ENCODE data around the gene BMAL1.

BMAL1 gene

DNA sequence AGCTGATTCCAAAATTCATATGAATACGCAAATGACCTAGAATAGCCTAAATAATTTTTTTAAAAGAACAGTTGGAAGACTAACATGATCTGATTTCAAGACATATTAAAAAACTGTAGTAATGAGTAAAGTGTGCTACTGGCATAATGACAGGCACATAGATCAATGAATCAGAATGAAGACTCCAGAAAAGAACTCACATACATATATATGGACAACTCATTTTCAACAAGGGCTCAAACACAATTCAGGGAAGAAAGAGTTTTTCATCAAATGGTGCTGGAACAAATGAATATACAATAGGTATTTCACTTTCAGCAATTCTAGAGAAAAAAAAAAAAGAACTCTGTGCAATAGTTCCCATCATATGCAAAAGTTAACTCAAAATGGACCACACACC is 151.7 kb downstream of the BMAL1 start:
- H3K9me2 ChIP-seq (ENCODE audit: low read depth, low read length): no peaks in the 10 kb centered on the region
- peaks cover 8% of the 10 kb centered on the region for H3K9me3 ChIP-seq (ENCODE audit: low read length)
- no peaks in the 10 kb centered on the region for H4K20me1 ChIP-seq (ENCODE audit: insufficient read depth, low read length)
- no peak overlapping the region for H2AFZ ChIP-seq (ENCODE audit: low read length)
- H3K4me1 ChIP-seq (ENCODE audit: insufficient read depth, low read length, severe bottlenecking): no peaks in the 10 kb centered on the region
- H3K4me2 ChIP-seq (ENCODE audit: low read length): no peak overlapping the region
- no peak overlapping the region for H3K4me3 ChIP-seq (ENCODE audit: low read depth, low read length, poor library complexity, severe bottlenecking)
- H3K27me3 ChIP-seq (ENCODE audit: insufficient read depth, low read length): no peaks in the 10 kb centered on the region
- H3K9ac ChIP-seq (ENCODE audit: low read length): no peak overlapping the region
- no peaks in the 10 kb centered on the region for H3F3A ChIP-seq (ENCODE audit: insufficient read depth, low read length)
- no peak overlapping the region for H3K27ac ChIP-seq (ENCODE audit: low read depth, low read length, poor library complexity, severe bottlenecking)
- no peak for TF ChIP-seq EZH2 (IDR thresholded peaks at IDR 0.05; ENCODE audit: borderline replicate concordance, low read length)
- TF ChIP-seq, protein P1, sequence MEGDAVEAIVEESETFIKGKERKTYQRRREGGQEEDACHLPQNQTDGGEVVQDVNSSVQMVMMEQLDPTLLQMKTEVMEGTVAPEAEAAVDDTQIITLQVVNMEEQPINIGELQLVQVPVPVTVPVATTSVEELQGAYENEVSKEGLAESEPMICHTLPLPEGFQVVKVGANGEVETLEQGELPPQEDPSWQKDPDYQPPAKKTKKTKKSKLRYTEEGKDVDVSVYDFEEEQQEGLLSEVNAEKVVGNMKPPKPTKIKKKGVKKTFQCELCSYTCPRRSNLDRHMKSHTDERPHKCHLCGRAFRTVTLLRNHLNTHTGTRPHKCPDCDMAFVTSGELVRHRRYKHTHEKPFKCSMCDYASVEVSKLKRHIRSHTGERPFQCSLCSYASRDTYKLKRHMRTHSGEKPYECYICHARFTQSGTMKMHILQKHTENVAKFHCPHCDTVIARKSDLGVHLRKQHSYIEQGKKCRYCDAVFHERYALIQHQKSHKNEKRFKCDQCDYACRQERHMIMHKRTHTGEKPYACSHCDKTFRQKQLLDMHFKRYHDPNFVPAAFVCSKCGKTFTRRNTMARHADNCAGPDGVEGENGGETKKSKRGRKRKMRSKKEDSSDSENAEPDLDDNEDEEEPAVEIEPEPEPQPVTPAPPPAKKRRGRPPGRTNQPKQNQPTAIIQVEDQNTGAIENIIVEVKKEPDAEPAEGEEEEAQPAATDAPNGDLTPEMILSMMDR (IDR thresholded peaks at IDR 0.05; ENCODE audit: low read length): no peak
- no peaks in the 10 kb centered on the region for H3K36me3 ChIP-seq (ENCODE audit: insufficient read depth, low read length)
- H3K79me2 ChIP-seq (ENCODE audit: insufficient read depth, low read length): peaks cover 11% of the 10 kb centered on the region

DNA sequence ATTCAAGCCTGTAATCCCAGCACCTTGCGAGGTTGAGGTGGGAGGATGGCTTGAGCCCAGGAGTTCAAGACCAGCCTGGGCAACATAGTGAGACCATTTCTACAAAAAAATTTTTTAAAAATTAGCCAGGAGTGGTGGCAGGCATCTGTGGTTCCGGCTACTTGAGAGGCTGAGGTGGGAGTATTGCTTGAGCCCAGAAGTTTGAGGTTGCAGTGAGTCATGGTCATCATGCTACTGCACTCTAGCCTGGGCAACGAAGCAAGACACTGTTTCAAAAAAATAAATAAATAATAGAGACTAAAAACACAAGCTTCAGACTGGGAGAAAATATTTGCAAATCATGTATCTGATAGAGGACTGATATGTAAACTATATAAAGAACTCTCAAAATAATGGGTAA is 152.2 kb downstream of the BMAL1 start:
- Histone ChIP-seq H3K27me3 (ENCODE audit: insufficient read depth, low read length) (no peaks in the 10 kb centered on the region), H2AFZ (ENCODE audit: low read length) (no peak overlapping the region), H3K36me3 (ENCODE audit: insufficient read depth, low read length) (no peaks in the 10 kb centered on the region), H3K9me3 (ENCODE audit: low read length) (peaks cover 8% of the 10 kb centered on the region), H3K79me2 (ENCODE audit: insufficient read depth, low read length) (peaks cover 11% of the 10 kb centered on the region), H3K9me2 (ENCODE audit: low read depth, low read length) (no peaks in the 10 kb centered on the region), H3K4me3 (ENCODE audit: low read depth, low read length, poor library complexity, severe bottlenecking) (no peak overlapping the region), H3K27ac (ENCODE audit: low read depth, low read length, poor library complexity, severe bottlenecking) (no peak overlapping the region), H3K9ac (ENCODE audit: low read length) (no peak overlapping the region), H4K20me1 (ENCODE audit: insufficient read depth, low read length) (no peaks in the 10 kb centered on the region), H3K4me1 (ENCODE audit: insufficient read depth, low read length, severe bottlenecking) (no peaks in the 10 kb centered on the region), H3F3A (ENCODE audit: insufficient read depth, low read length) (no peaks in the 10 kb centered on the region), H3K4me2 (ENCODE audit: low read length) (no peak overlapping the region)
- TF ChIP-seq EZH2 (IDR thresholded peaks at IDR 0.05; ENCODE audit: borderline replicate concordance, low read length): no peak
- TF ChIP-seq, protein P1 (IDR thresholded peaks at IDR 0.05; ENCODE audit: low read length): no peak

DNA sequence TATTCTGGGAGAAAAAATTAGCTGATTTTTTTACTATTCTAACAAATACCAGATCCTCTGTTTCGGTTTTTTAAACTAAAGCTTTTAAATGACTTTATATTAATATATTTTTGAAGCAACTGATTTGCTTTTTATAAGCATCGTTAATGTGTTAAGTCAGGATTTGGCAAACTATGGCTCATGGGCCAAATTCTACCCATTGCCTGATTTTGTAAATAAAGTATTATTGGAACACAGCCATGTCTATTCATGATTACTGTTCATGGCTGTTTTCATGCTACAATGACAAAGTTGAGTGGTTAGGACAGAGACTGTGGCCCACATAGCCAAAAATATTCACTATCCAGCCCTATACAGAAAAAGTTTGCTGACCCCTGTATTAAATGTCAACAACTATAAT is 155.8 kb downstream of the BMAL1 start:
- TF ChIP-seq, protein P1 (IDR thresholded peaks at IDR 0.05; ENCODE audit: low read length): no peak
- no peak for TF ChIP-seq EZH2 (IDR thresholded peaks at IDR 0.05; ENCODE audit: borderline replicate concordance, low read length)
- Histone ChIP-seq H3K4me3 (ENCODE audit: low read depth, low read length, poor library complexity, severe bottlenecking) (no peak overlapping the region), H3K4me1 (ENCODE audit: insufficient read depth, low read length, severe bottlenecking) (no peaks in the 10 kb centered on the region), H3K27ac (ENCODE audit: low read depth, low read length, poor library complexity, severe bottlenecking) (no peak overlapping the region), H3K9me3 (ENCODE audit: low read length) (no peaks in the 10 kb centered on the region; the same call in 1 of the 2 replicates), H3K27me3 (ENCODE audit: insufficient read depth, low read length) (no peaks in the 10 kb centered on the region), H3F3A (ENCODE audit: insufficient read depth, low read length) (no peaks in the 10 kb centered on the region), H4K20me1 (ENCODE audit: insufficient read depth, low read length) (no peaks in the 10 kb centered on the region), H3K79me2 (ENCODE audit: insufficient read depth, low read length) (no peaks in the 10 kb centered on the region; the same call in 1 of the 2 replicates), H3K9me2 (ENCODE audit: low read depth, low read length) (no peaks in the 10 kb centered on the region), H3K36me3 (ENCODE audit: insufficient read depth, low read length) (no peaks in the 10 kb centered on the region), H3K9ac (ENCODE audit: low read length) (no peak overlapping the region), H2AFZ (ENCODE audit: low read length) (no peak overlapping the region), H3K4me2 (ENCODE audit: low read length) (no peak overlapping the region)

Measured in OCI-LY1 (cell line).